Calu3 (cell line): ENCODE measurements around the gene CTBP1. TPM values are rescaled to one million over a fixed set of nuclear protein-coding genes. Genes with fewer than 3 reads are reported as not detected.

ENCODE experiments used
- BruUV-seq: library from RNA; stranded (reverse); fragments of 400-500 nt; replicated peaks from 2 replicates; lab custom pipeline; 2021; lab: Mats Ljungman, UMichigan
- CTCF ChIA-PET: fragments of 300-600 bp; sonication (Branson Sonifier 250); formaldehyde crosslinking; loops from one replicate; lab custom pipeline; 2022; ENCODE audit warnings: antibody characterized with exemption; lab: Charles Lee
- DNase-seq: peaks from one replicate; pipeline ENCODE4 v3.0.0; 2022
- H3K27ac Mint-ChIP-seq: one replicate; pipeline ENCODE4 v1.8.0; 2022; ENCODE audit warnings: mixed read lengths; ENCODE audit not compliant: unreplicated experiment
- H3K27me3 Mint-ChIP-seq: one replicate; pipeline ENCODE4 v1.8.0; 2022; ENCODE audit warnings: mixed read lengths; ENCODE audit not compliant: unreplicated experiment
- H3K36me3 Mint-ChIP-seq: one replicate; pipeline ENCODE4 v1.8.0; 2022; ENCODE audit warnings: mild to moderate bottlenecking, moderate library complexity, mixed read lengths; ENCODE audit not compliant: insufficient read depth, unreplicated experiment
- H3K4me1 Mint-ChIP-seq: one replicate; pipeline ENCODE4 v1.8.0; 2022; ENCODE audit warnings: mild to moderate bottlenecking, low read depth, mixed read lengths; ENCODE audit not compliant: unreplicated experiment
- H3K4me3 Mint-ChIP-seq: one replicate; pipeline ENCODE4 v1.8.0; 2022; ENCODE audit warnings: mild to moderate bottlenecking, low read depth, moderate library complexity, mixed read lengths; ENCODE audit not compliant: unreplicated experiment
- H3K9me3 Mint-ChIP-seq: one replicate; pipeline ENCODE4 v1.8.0; 2022; ENCODE audit warnings: low read depth, mixed read lengths; ENCODE audit not compliant: unreplicated experiment
- intact Hi-C: fragments of 100-400 bp; cut with micrococcal nuclease; formaldehyde crosslinking; loops from one replicate; pipeline ENCODE4 v1.10.0; 2022; ENCODE audit not compliant: unreplicated experiment
- total RNA-seq: library from RNA; stranded (reverse); gene quantifications from 2 replicates; pipeline ENCODE4 v1.2.3, GENCODE V29; 2022
- TF ChIP-seq, protein P1 (sequence below): fragments of 200-600 bp; IDR thresholded peaks from one replicate; pipeline ENCODE4 v1.8.0; 2022; ENCODE audit warnings: antibody characterized with exemption; ENCODE audit not compliant: unreplicated experiment

Gene CTBP1
- total RNA-seq, 1 experiment from 2014 or later: 115 TPM

GRCh38 chr4:1264942-1265341 lies 16.0 kb upstream of the CTBP1 start:
- CTCF ChIA-PET: no interaction called here
- Mint-ChIP-seq H3K9me3 (peaks cover 8% of the 10 kb centered on the region), H3K27ac (no peak overlapping the region), H3K36me3 (no peaks in the 10 kb centered on the region), H3K4me1 (no peaks in the 10 kb centered on the region), H3K4me3 (no peak overlapping the region), H3K27me3 (no peaks in the 10 kb centered on the region)
- TF ChIP-seq, protein P1, sequence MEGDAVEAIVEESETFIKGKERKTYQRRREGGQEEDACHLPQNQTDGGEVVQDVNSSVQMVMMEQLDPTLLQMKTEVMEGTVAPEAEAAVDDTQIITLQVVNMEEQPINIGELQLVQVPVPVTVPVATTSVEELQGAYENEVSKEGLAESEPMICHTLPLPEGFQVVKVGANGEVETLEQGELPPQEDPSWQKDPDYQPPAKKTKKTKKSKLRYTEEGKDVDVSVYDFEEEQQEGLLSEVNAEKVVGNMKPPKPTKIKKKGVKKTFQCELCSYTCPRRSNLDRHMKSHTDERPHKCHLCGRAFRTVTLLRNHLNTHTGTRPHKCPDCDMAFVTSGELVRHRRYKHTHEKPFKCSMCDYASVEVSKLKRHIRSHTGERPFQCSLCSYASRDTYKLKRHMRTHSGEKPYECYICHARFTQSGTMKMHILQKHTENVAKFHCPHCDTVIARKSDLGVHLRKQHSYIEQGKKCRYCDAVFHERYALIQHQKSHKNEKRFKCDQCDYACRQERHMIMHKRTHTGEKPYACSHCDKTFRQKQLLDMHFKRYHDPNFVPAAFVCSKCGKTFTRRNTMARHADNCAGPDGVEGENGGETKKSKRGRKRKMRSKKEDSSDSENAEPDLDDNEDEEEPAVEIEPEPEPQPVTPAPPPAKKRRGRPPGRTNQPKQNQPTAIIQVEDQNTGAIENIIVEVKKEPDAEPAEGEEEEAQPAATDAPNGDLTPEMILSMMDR: no peak
- intact Hi-C loops: no loop called here
- BruUV-seq: no TSS peak
- no peak for DNase-seq

DNA sequence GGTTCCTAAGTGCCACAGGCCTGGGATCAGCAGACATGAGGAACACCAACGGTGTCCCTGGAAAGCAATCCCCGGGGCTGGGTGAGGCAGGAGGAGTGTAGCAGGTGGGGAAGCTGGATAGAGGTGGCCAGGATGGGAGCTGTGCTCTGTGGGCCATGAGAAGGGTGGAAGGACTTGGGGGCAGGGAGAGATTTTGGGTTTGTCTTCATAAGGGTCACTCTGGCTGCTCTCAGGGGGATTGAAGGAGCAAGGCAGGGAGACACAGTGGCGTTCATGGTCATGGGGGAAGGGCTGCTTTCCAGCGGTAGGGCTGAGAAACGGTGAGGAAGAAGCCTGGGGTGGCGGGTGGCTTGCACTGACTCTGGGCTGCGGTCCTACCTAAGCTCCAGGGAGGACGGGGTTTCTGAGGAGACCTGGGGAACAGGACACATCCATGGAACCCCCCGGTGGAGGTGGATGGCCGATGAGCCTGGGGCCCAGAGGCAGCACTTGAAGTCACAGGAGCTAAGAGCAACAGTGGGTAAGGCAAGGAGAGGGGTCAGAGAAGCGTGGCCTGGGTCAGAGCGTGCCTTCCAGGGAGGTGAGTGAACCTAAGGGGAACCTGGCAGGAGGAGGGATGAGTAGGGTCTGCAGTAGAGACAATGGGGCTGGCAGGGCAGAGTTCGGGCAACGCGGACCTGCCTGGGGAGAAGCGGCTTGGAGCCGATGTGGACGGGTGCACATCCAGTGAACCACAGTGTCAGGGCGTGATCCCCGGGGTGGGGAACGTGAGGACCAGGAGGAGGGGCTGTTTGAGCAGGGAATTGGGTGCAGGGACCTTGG lies 12.4 kb upstream of the CTBP1 start:
- Mint-ChIP-seq H3K36me3 (no peaks in the 10 kb centered on the region), H3K4me1 (no peaks in the 10 kb centered on the region), H3K27me3 (no peaks in the 10 kb centered on the region), H3K4me3 (no peak overlapping the region), H3K27ac (no peak overlapping the region), H3K9me3 (peaks cover 3% of the 10 kb centered on the region)
- CTCF ChIA-PET: no interaction called here
- TF ChIP-seq, protein P1: no peak
- intact Hi-C loops: no loop called here
- no peak for DNase-seq
- BruUV-seq: no TSS peak

GRCh38 chr4:1260418-1261106 lies 11.6 kb upstream of the CTBP1 start:
- CTCF ChIA-PET: no interaction called here
- peaks cover 6% of the 10 kb centered on the region for H3K9me3 Mint-ChIP-seq
- H3K4me3 Mint-ChIP-seq: no peak overlapping the region
- no peaks in the 10 kb centered on the region for H3K36me3 Mint-ChIP-seq
- intact Hi-C loops: no loop called here
- no peaks in the 10 kb centered on the region for H3K4me1 Mint-ChIP-seq
- H3K27me3 Mint-ChIP-seq: no peaks in the 10 kb centered on the region
- TF ChIP-seq, protein P1: no peak
- DNase-seq: no peak
- no peak overlapping the region for H3K27ac Mint-ChIP-seq
- no TSS peak for BruUV-seq

GRCh38 chr4:1259966-1260365 lies 11.0 kb upstream of the CTBP1 start:
- no peak for DNase-seq
- BruUV-seq: no TSS peak
- no peaks in the 10 kb centered on the region for H3K4me1 Mint-ChIP-seq
- TF ChIP-seq, protein P1: no peak
- no peak overlapping the region for H3K27ac Mint-ChIP-seq
- H3K4me3 Mint-ChIP-seq: no peak overlapping the region
- CTCF ChIA-PET: no interaction called here
- intact Hi-C loops: no loop called here
- no peaks in the 10 kb centered on the region for H3K27me3 Mint-ChIP-seq
- no peaks in the 10 kb centered on the region for H3K36me3 Mint-ChIP-seq
- peaks cover 6% of the 10 kb centered on the region for H3K9me3 Mint-ChIP-seq
